HEK293 (cell line): ENCODE data around the gene RINT1.

ENCODE experiments used
- EGR2 ChIP-seq: fragments of 450-650 bp; formaldehyde crosslinking; IDR thresholded peaks from 2 replicates; pipeline ENCODE4 v1.5.1; 2016; ENCODE audit warnings: low read depth, missing biosample characterization, missing genetic modification characterization
- GLIS1 ChIP-seq: fragments of 450-650 bp; formaldehyde crosslinking; IDR thresholded peaks from 2 replicates; pipeline ENCODE4 v1.5.1; 2016; ENCODE audit warnings: missing biosample characterization, missing genetic modification characterization
- IKZF3 ChIP-seq: fragments of 450-650 bp; IDR thresholded peaks from 2 replicates; pipeline ENCODE4 v1.5.0; 2018; ENCODE audit warnings: missing biosample characterization, mild to moderate bottlenecking, missing genetic modification characterization, moderate library complexity
- ZBTB20 ChIP-seq: fragments of 450-650 bp; formaldehyde crosslinking; IDR thresholded peaks from 2 replicates; pipeline ENCODE4 v1.5.1; 2016; ENCODE audit warnings: missing biosample characterization, missing genetic modification characterization
- ZBTB8A ChIP-seq: fragments of 450-650 bp; formaldehyde crosslinking; IDR thresholded peaks from 2 replicates; pipeline ENCODE4 v1.5.1; 2016; ENCODE audit warnings: missing biosample characterization, missing genetic modification characterization
- ZFHX2 ChIP-seq: fragments of 450-650 bp; formaldehyde crosslinking; conservative IDR thresholded peaks from 2 replicates; pipeline ENCODE4 v1.5.1; 2016; ENCODE audit warnings: missing biosample characterization, missing genetic modification characterization
- ZIC2 ChIP-seq: fragments of 450-650 bp; formaldehyde crosslinking; IDR thresholded peaks from 2 replicates; pipeline ENCODE4 v1.5.1; 2016; ENCODE audit warnings: missing biosample characterization, missing genetic modification characterization
- ZNF2 ChIP-seq: fragments of 450-650 bp; formaldehyde crosslinking; IDR thresholded peaks from 2 replicates; pipeline ENCODE4 v1.5.1; 2016; ENCODE audit warnings: missing biosample characterization, missing genetic modification characterization
- ZNF239 ChIP-seq: fragments of 450-650 bp; formaldehyde crosslinking; IDR thresholded peaks from 2 replicates; pipeline ENCODE4 v1.5.1; 2016; ENCODE audit warnings: missing biosample characterization, missing genetic modification characterization
- ZNF311 ChIP-seq: fragments of 450-650 bp; formaldehyde crosslinking; IDR thresholded peaks from 2 replicates; pipeline ENCODE4 v1.5.1; 2017; ENCODE audit warnings: missing biosample characterization, missing genetic modification characterization, borderline replicate concordance
- ZNF354C ChIP-seq: fragments of 450-650 bp; formaldehyde crosslinking; IDR thresholded peaks from 2 replicates; pipeline ENCODE4 v1.5.1; 2016; ENCODE audit warnings: missing biosample characterization, missing genetic modification characterization, low read depth, borderline replicate concordance
- ZNF366 ChIP-seq: fragments of 450-650 bp; formaldehyde crosslinking; conservative IDR thresholded peaks from 2 replicates; pipeline ENCODE4 v1.5.1; 2016; ENCODE audit warnings: missing biosample characterization, missing genetic modification characterization
- ZNF560 ChIP-seq: fragments of 450-650 bp; formaldehyde crosslinking; IDR thresholded peaks from 2 replicates; pipeline ENCODE4 v1.5.1; 2017; ENCODE audit warnings: missing biosample characterization, missing genetic modification characterization, borderline replicate concordance
- ZNF561 ChIP-seq: fragments of 450-650 bp; IDR thresholded peaks from 2 replicates; pipeline ENCODE4 v1.5.1; 2018; ENCODE audit warnings: missing biosample characterization, missing genetic modification characterization, borderline replicate concordance
- ZNF596 ChIP-seq: fragments of 450-650 bp; IDR thresholded peaks from 2 replicates; pipeline ENCODE4 v1.5.0; 2018; ENCODE audit warnings: missing biosample characterization, mild to moderate bottlenecking, missing genetic modification characterization, moderate library complexity
- ZNF626 ChIP-seq: fragments of 450-650 bp; sonication (Bioruptor Pico); formaldehyde crosslinking; IDR thresholded peaks from 2 replicates; pipeline ENCODE4 v1.5.1; 2018; ENCODE audit warnings: missing biosample characterization, missing genetic modification characterization, inconsistent platforms
- ZNF664 ChIP-seq: fragments of 450-650 bp; formaldehyde crosslinking; IDR thresholded peaks from 2 replicates; pipeline ENCODE4 v1.5.1; 2016; ENCODE audit warnings: missing biosample characterization, missing genetic modification characterization
- ZNF76 ChIP-seq: fragments of 450-650 bp; formaldehyde crosslinking; IDR thresholded peaks from 2 replicates; pipeline ENCODE4; 2016; ENCODE audit warnings: low read depth, missing biosample characterization, missing genetic modification characterization, borderline replicate concordance
- TF ChIP-seq, protein P1 (sequence below): fragments of 450-650 bp; formaldehyde crosslinking; IDR thresholded peaks from 2 replicates; pipeline ENCODE4 v1.5.1; 2016; ENCODE audit warnings: missing biosample characterization, missing genetic modification characterization
- TF ChIP-seq, protein P2 (sequence below): fragments of 450-650 bp; formaldehyde crosslinking; IDR thresholded peaks from 2 replicates; pipeline ENCODE4 v1.5.1; 2016; ENCODE audit warnings: missing biosample characterization, missing genetic modification characterization, borderline replicate concordance
- TF ChIP-seq, protein P3 (sequence below): fragments of 450-650 bp; IDR thresholded peaks from 2 replicates; pipeline ENCODE4 v1.5.1; 2018; ENCODE audit warnings: missing biosample characterization, mild to moderate bottlenecking, missing genetic modification characterization
- TF ChIP-seq, protein P4 (sequence below): fragments of 450-650 bp; formaldehyde crosslinking; IDR thresholded peaks from 2 replicates; pipeline ENCODE4 v1.5.1; 2016; ENCODE audit warnings: missing biosample characterization, missing genetic modification characterization
- TF ChIP-seq, protein P5 (sequence below): fragments of 450-650 bp; formaldehyde crosslinking; optimal IDR thresholded peaks from 2 replicates; pipeline ENCODE3; 2016; ENCODE audit warnings: missing biosample characterization, mild to moderate bottlenecking, missing genetic modification characterization

Gene RINT1

DNA sequence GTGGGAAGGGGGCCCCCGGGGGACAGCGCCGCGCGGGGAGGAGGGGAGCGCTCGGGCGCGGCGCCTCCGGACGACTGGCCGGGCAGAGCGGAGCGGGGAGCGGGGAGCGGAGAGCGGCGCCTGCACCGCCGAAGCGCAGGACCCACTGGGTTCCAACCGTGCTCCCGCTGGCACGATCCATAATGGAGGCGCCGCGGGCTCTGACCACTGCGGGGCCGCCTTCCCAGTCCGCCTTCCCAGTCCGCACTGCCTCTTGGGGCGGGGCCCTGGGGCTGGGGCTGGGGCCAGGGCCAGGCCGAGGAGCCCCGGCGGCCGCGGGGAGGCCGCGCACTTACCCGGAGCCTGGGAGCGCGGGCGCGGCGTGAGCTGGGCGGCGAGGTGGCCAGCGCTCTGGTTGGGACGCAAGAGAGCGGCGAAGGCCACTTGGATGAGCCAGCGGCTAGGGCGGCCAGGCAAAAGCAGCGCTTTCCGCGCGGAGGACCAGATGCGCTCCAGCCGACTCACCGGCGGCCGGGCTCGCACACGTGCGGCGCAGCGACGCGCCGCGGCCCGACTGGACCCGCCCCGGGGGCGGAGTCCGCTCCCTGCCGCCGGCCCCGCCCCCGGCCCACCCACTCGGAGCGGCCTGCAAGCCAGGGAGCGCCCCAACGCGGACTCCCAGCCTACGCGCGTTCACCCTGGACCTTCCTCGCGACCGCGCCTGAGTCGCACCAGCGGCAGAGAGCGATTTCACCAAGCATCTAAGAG lies 10.1 kb upstream of the RINT1 start, which contains the start of gene PUS7 (continued):
- TF ChIP-seq, protein P1, sequence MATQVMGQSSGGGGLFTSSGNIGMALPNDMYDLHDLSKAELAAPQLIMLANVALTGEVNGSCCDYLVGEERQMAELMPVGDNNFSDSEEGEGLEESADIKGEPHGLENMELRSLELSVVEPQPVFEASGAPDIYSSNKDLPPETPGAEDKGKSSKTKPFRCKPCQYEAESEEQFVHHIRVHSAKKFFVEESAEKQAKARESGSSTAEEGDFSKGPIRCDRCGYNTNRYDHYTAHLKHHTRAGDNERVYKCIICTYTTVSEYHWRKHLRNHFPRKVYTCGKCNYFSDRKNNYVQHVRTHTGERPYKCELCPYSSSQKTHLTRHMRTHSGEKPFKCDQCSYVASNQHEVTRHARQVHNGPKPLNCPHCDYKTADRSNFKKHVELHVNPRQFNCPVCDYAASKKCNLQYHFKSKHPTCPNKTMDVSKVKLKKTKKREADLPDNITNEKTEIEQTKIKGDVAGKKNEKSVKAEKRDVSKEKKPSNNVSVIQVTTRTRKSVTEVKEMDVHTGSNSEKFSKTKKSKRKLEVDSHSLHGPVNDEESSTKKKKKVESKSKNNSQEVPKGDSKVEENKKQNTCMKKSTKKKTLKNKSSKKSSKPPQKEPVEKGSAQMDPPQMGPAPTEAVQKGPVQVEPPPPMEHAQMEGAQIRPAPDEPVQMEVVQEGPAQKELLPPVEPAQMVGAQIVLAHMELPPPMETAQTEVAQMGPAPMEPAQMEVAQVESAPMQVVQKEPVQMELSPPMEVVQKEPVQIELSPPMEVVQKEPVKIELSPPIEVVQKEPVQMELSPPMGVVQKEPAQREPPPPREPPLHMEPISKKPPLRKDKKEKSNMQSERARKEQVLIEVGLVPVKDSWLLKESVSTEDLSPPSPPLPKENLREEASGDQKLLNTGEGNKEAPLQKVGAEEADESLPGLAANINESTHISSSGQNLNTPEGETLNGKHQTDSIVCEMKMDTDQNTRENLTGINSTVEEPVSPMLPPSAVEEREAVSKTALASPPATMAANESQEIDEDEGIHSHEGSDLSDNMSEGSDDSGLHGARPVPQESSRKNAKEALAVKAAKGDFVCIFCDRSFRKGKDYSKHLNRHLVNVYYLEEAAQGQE (tag by site-specific recombination): peak; percentile 81
- TF ChIP-seq, protein P2, sequence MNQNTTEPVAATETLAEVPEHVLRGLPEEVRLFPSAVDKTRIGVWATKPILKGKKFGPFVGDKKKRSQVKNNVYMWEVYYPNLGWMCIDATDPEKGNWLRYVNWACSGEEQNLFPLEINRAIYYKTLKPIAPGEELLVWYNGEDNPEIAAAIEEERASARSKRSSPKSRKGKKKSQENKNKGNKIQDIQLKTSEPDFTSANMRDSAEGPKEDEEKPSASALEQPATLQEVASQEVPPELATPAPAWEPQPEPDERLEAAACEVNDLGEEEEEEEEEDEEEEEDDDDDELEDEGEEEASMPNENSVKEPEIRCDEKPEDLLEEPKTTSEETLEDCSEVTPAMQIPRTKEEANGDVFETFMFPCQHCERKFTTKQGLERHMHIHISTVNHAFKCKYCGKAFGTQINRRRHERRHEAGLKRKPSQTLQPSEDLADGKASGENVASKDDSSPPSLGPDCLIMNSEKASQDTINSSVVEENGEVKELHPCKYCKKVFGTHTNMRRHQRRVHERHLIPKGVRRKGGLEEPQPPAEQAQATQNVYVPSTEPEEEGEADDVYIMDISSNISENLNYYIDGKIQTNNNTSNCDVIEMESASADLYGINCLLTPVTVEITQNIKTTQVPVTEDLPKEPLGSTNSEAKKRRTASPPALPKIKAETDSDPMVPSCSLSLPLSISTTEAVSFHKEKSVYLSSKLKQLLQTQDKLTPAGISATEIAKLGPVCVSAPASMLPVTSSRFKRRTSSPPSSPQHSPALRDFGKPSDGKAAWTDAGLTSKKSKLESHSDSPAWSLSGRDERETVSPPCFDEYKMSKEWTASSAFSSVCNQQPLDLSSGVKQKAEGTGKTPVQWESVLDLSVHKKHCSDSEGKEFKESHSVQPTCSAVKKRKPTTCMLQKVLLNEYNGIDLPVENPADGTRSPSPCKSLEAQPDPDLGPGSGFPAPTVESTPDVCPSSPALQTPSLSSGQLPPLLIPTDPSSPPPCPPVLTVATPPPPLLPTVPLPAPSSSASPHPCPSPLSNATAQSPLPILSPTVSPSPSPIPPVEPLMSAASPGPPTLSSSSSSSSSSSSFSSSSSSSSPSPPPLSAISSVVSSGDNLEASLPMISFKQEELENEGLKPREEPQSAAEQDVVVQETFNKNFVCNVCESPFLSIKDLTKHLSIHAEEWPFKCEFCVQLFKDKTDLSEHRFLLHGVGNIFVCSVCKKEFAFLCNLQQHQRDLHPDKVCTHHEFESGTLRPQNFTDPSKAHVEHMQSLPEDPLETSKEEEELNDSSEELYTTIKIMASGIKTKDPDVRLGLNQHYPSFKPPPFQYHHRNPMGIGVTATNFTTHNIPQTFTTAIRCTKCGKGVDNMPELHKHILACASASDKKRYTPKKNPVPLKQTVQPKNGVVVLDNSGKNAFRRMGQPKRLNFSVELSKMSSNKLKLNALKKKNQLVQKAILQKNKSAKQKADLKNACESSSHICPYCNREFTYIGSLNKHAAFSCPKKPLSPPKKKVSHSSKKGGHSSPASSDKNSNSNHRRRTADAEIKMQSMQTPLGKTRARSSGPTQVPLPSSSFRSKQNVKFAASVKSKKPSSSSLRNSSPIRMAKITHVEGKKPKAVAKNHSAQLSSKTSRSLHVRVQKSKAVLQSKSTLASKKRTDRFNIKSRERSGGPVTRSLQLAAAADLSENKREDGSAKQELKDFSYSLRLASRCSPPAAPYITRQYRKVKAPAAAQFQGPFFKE (tag by site-specific recombination): no peak
- TF ChIP-seq ZNF596 (tag by site-specific recombination) (peak; percentile 37; the same call in 1 of the 2 replicates), ZBTB20 (tag by site-specific recombination) (peak; percentile 66), ZFHX2 (tag by site-specific recombination) (peak; percentile 68), ZNF76 (peak; percentile 71; the same call in 1 of the 2 replicates), ZNF311 (no peak), ZNF239 (tag by site-specific recombination) (no peak), ZNF664 (no peak), ZNF626 (tag by site-specific recombination) (no peak; the same call in 1 of the 2 replicates), ZNF561 (tag by site-specific recombination) (no peak; the same call in 1 of the 2 replicates), ZIC2 (tag by site-specific recombination) (peak; percentile 35; the same call in 1 of the 2 replicates), ZNF366 (no peak; the same call in 1 of the 2 replicates), EGR2 (0 out of 2 replicates have a peak, but pooled peaks have one; percentile 26), ZNF2 (tag by site-specific recombination) (peak; percentile 6; the same call in 1 of the 2 replicates), ZBTB8A (tag by site-specific recombination) (no peak; the same call in 1 of the 2 replicates), ZNF354C (no peak), IKZF3 (peak; percentile 64), GLIS1 (tag by site-specific recombination) (0 out of 2 replicates have a peak, but pooled peaks have one; percentile 5), ZNF560 (no peak)
- TF ChIP-seq, protein P3, sequence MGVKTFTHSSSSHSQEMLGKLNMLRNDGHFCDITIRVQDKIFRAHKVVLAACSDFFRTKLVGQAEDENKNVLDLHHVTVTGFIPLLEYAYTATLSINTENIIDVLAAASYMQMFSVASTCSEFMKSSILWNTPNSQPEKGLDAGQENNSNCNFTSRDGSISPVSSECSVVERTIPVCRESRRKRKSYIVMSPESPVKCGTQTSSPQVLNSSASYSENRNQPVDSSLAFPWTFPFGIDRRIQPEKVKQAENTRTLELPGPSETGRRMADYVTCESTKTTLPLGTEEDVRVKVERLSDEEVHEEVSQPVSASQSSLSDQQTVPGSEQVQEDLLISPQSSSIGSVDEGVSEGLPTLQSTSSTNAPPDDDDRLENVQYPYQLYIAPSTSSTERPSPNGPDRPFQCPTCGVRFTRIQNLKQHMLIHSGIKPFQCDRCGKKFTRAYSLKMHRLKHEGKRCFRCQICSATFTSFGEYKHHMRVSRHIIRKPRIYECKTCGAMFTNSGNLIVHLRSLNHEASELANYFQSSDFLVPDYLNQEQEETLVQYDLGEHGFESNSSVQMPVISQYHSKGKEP (tag by site-specific recombination): 0 out of 2 replicates have a peak, but pooled peaks have one; percentile 8
- TF ChIP-seq, protein P4, sequence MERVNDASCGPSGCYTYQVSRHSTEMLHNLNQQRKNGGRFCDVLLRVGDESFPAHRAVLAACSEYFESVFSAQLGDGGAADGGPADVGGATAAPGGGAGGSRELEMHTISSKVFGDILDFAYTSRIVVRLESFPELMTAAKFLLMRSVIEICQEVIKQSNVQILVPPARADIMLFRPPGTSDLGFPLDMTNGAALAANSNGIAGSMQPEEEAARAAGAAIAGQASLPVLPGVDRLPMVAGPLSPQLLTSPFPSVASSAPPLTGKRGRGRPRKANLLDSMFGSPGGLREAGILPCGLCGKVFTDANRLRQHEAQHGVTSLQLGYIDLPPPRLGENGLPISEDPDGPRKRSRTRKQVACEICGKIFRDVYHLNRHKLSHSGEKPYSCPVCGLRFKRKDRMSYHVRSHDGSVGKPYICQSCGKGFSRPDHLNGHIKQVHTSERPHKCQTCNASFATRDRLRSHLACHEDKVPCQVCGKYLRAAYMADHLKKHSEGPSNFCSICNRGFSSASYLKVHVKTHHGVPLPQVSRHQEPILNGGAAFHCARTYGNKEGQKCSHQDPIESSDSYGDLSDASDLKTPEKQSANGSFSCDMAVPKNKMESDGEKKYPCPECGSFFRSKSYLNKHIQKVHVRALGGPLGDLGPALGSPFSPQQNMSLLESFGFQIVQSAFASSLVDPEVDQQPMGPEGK (tag by site-specific recombination): peak; percentile 22; the same call in 1 of the 2 replicates
- TF ChIP-seq, protein P5, sequence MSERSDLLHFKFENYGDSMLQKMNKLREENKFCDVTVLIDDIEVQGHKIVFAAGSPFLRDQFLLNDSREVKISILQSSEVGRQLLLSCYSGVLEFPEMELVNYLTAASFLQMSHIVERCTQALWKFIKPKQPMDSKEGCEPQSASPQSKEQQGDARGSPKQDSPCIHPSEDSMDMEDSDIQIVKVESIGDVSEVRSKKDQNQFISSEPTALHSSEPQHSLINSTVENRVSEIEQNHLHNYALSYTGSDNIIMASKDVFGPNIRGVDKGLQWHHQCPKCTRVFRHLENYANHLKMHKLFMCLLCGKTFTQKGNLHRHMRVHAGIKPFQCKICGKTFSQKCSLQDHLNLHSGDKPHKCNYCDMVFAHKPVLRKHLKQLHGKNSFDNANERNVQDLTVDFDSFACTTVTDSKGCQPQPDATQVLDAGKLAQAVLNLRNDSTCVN: peak; percentile 74
